Measurements from ENCODE around the gene COL4A2.

DNA sequence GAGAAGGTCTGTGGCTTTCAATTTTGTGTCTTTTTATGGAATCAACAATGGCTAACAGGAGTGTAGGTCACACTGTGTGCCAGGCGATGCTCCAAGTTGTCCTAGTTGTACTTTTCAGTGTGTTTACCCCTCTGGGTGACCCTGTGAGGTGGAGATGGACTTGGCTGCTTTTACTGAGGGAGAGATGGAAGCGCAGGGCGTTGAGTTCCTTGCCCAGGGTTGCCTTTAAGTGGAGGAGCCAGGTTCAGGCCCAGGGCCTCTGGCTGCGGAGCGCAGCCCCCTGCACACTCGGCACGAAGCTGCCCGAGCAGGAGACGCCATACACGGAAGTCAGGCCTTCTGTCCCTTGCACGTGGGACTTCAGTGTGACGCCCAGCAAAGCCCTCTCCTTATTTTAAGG lies 141.6 kb downstream of the COL4A2 start:
- TF ChIP-seq BCL11A (tag by site-specific recombination; IDR thresholded peaks at IDR 0.05; ENCODE audit: low read depth): no peak
- no peak for TF ChIP-seq SP2 (tag by site-specific recombination; IDR thresholded peaks at IDR 0.05)
- TF ChIP-seq, protein P1, sequence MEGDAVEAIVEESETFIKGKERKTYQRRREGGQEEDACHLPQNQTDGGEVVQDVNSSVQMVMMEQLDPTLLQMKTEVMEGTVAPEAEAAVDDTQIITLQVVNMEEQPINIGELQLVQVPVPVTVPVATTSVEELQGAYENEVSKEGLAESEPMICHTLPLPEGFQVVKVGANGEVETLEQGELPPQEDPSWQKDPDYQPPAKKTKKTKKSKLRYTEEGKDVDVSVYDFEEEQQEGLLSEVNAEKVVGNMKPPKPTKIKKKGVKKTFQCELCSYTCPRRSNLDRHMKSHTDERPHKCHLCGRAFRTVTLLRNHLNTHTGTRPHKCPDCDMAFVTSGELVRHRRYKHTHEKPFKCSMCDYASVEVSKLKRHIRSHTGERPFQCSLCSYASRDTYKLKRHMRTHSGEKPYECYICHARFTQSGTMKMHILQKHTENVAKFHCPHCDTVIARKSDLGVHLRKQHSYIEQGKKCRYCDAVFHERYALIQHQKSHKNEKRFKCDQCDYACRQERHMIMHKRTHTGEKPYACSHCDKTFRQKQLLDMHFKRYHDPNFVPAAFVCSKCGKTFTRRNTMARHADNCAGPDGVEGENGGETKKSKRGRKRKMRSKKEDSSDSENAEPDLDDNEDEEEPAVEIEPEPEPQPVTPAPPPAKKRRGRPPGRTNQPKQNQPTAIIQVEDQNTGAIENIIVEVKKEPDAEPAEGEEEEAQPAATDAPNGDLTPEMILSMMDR (tag by site-specific recombination; IDR thresholded peaks at IDR 0.05): no peak
- TF ChIP-seq, protein P2, sequence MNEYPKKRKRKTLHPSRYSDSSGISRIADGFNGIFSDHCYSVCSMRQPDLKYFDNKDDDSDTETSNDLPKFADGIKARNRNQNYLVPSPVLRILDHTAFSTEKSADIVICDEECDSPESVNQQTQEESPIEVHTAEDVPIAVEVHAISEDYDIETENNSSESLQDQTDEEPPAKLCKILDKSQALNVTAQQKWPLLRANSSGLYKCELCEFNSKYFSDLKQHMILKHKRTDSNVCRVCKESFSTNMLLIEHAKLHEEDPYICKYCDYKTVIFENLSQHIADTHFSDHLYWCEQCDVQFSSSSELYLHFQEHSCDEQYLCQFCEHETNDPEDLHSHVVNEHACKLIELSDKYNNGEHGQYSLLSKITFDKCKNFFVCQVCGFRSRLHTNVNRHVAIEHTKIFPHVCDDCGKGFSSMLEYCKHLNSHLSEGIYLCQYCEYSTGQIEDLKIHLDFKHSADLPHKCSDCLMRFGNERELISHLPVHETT (tag by site-specific recombination; IDR thresholded peaks at IDR 0.05): no peak
- TF ChIP-seq, protein P3, sequence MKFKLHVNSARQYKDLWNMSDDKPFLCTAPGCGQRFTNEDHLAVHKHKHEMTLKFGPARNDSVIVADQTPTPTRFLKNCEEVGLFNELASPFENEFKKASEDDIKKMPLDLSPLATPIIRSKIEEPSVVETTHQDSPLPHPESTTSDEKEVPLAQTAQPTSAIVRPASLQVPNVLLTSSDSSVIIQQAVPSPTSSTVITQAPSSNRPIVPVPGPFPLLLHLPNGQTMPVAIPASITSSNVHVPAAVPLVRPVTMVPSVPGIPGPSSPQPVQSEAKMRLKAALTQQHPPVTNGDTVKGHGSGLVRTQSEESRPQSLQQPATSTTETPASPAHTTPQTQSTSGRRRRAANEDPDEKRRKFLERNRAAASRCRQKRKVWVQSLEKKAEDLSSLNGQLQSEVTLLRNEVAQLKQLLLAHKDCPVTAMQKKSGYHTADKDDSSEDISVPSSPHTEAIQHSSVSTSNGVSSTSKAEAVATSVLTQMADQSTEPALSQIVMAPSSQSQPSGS (tag by site-specific recombination; IDR thresholded peaks at IDR 0.05; ENCODE audit: low read depth): no peak
- TF ChIP-seq ZNF132 (tag by site-specific recombination; IDR thresholded peaks at IDR 0.05; ENCODE audit: borderline replicate concordance): no peak
